Measurements from ENCODE around the gene RCOR1.
A peak's percentile ranks its signal among the peaks of the same experiment; 100 is the strongest.
"Not testable (repeated sequence)": the region's sequence is repeated elsewhere in the genome, so short reads cannot be mapped to it uniquely, and the experiment has no call there.

Gene RCOR1

DNA sequence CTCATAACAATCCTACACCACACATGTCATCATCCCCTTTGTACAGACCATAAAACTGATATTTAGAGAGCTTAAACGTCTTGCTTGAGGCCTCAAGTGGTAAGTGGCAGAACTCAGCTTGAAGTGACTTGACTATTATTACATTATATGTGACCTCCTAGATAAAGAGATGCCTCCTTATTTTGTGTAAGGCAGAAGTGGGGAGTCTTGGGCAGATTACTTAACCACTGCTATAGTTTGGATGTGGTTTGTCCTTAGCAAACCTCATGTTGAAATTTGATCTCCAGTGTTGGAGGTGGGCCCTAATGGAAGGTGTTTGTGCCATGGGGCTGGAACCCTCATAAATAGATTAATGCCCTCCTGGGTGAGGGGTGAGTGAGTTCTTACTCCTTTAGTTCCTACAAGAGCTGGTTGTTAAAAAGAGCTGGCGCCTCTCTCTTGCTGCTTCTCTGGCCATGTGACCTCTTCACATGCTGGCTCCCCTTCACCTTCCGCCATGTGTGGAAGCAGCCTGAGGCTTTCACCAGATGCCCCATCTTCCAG is 37.4 kb downstream of the RCOR1 start:
- no peak for DNase-seq (ENCODE audit: low read depth in 2 of 2)

DNA sequence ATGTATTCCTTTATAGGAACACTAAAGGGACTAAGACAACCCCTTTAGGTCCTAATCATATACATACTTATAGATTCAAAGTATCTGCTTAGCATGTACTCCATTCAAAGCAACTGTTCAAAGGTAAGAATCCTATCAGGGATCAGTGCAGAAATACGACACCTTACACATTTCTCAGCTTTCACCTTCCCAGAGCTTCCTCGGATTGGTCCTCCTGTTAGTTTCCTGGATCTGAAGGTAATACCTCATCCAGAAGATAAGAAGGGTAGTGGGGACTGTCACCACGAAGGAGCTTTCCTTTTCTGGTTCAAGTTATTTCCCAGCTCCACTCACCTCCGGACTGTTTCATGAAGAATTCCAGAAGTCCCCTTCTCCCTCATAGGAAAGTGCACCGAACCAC is 38.0 kb downstream of the RCOR1 start:
- no peak for DNase-seq (ENCODE audit: low read depth in 2 of 2)

DNA sequence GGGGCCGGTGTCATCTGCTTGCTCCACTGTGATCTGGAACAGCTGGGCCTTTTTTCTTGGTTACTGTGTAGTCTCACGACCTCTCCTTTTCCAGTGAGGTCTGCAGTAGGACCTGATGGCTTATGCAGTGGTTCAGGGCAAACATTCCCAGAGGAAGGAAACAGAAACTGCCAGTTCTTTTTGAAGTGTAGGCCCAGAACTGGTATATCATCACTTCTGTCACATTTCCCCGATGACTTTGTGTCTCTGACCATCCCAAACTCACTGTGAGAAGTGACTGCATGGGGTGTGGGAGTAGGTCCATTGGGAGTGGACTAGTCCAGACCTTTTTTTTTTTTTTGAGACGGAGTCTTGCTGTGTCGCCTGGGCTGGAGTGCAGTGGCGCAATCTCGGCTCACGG is 38.4 kb downstream of the RCOR1 start:
- no peak for DNase-seq (ENCODE audit: low read depth in 2 of 2)

DNA sequence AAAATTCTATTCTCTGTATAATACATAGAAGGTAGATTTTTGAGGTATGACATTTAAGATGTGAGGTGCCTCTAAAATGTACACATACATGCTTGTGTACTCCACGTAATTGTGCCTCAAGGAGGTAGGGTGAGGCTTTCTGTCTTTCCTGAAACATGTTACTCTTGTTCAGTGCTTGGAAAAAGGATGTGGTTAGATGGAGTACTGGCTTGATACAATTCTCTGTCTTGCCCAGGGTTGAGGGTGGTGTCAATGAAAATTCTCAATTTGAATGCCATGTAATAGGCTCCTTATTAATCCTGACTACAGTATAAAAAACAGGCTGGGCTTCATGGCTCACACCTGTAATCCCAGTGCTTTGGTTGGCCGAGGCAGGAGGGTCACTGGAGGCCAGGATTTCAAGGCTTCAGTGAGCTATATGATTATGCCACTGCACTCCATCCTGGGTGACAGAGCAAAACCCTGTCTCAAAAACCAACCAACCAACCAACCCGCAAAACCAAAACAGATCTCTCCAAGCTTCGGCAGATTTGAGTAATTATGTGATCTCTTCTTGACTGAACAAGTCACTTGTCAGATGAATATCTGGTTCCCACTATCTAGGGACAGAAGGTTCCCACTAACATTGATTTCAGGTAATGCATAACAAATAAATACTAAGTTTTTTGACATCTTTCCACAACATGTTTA is 41.6 kb downstream of the RCOR1 start:
- no peak for DNase-seq (ENCODE audit: low read depth in 2 of 2)

DNA sequence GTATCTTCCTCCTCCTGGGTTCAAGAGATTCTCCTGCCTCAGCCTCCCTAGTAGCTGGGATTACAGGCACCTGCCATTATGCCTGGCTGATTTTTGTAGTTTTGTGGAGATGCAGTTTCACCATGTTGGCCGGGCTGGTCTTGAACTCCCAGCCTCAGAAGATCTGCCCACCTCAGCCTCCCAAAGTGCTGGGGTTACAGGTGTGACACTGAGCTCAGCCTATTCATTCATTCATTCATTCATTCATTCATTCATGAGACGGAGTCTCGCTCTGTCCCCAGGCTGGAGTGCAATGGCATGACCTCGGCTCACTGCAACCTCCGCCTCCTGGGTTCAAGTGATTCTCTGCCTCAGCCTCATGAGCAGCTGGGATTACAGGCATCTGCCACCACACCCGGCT is 47.2 kb downstream of the RCOR1 start:
- not testable (repeated sequence) for DNase-seq (ENCODE audit: low read depth in 2 of 2)

DNA sequence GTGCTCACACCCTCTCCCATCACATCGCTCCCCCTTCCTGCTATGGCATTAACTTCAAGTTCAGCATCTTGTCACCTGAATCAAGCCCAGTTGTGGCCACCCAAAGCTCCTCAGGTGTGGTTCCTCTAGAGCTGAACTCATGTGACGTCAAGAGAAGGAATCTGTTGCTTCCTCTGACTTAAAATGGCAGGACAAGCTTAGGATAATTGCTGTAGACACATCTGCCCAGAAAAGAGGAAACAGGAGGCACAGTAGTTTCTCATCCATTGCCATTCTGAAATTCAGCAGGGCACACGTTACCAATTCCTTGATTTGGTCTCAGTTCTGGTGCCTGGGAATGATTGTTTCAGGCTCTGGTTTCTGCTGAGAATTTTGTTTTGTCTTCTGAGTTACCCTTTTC is 52.1 kb downstream of the RCOR1 start:
- no peak for DNase-seq (ENCODE audit: low read depth in 2 of 2)

DNA sequence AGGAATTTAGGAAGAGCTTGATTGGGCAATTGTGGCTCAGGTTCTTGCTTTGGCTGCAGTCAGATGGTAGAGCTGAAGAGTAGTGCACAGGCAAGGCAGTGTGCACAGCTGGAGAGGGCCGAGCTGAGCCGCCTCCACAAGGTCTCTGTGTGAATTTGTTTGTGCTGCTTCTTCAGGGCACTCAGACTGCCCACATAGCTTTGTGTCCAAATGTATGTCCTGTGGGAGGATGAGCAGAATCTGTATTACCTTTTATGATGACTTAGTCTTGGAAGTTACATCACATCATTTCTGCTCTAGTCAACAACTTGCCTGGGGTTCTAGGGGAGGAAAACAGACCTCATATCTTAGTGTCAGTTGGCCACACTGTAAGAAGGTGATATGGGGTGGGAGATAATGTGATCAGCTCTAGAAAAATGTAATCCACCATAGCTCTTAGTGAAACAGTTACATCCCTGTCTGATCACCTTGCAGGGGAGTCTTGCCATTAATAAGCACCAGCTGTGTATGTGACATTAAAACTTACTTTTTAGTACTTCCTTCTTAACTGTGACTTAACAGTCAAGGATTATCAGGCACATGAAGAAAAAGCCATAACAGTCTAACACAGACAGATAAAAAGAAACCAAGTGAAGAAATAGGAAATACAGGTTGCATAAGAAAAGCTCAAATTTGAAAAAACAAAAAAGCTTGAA is 53.4 kb downstream of the RCOR1 start:
- DNase-seq (ENCODE audit: low read depth in 2 of 2): no peak

DNA sequence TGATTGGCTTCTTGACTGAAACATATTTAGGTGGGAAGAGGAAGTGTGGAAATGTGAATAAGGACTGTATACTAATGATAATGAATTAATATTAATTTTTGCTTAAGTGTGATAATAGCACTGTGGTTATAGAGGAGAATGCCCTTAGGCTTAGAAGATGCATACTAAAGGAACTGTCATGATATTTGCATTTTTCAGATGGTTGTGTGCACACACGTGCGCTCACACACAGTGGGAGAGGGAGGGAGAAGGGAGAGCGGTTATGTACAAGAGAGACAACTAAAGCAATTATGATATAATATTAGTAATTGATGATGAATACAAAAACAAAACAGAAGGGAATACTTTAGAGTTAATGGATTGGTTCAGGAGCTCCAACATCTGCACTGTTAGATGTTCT is 54.2 kb downstream of the RCOR1 start:
- DNase-seq (ENCODE audit: low read depth in 2 of 2): no peak

DNA sequence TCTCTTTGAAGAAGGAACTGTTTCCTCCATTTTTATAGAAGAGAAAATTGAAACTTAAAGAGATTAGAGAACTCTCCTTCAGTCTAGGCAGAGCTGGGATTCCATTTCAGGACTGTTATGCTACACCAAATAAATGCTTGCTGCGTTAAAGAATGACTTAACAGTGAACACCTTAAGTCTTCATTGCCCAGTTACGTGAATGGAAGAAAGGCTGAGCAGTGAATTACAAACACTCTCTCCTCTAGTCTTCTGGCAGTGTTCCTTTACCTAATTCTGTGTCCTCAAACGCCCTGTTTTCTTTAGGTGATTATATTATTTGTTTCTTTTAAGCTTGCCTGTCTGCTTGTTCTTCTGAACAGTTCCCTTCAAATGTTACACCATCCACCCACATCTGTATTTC is 59.7 kb downstream of the RCOR1 start:
- no peak for DNase-seq (ENCODE audit: low read depth in 2 of 2)

DNA sequence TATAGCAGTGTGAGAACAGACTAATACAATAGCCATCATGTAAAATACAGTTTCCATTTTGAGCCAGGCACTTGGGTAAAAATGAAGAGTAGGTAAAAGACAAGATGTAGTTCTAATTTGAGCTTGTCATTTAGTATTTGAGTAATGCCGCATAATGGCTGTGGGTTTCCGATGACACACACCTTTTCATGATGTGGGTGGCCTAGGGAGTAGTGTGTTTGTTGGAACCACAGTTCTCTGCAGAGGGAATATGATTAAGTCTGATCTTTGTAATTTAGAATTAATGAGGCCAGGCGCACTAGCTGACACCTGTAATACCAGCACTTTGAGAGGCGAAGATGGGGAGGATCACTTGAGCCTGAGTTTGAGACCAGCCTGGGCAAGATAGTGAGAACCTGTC is 61.8 kb downstream of the RCOR1 start:
- no peak for DNase-seq (ENCODE audit: low read depth in 2 of 2)

DNA sequence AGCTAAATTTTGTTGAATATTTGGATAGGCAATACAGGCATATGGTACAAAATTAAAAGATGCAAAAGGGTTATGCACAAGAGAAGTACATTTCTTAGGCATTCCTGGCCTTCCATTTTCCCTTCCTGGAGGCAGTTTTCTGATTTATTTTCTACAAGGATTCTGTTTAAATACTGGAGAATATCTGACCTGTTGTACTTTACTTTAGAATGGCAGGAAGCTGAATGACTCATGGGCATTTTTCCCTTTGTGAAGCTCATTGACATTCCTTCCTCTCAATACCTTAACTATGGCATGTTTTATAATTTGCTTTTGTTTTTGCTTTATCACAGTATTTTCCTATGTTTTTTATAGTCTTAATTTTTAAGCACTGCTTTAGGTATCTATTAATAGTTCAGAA is 62.7 kb downstream of the RCOR1 start:
- peak; percentile 28 to 35 for DNase-seq (ENCODE audit: low read depth in 2 of 2)

DNA sequence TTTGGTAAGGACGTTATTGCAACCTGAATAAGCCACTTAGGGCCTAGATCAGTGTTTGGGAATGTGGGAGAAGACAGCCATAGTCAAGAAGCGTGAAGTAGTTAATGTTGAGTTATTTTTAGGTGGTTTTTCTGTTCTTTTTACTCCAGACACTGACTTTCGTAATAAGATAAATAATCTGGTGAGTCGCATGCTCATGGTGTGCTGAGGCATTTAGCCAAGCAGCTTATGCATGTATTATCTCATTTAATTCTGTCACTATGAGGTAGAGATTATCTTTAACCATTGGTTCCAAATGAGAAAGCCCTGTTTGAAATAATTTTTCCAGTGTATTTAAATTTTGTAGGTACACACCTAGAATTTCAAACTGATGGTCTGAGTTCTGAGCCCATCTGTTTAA is 67.3 kb downstream of the RCOR1 start:
- peak; percentile 34 for DNase-seq (ENCODE audit: low read depth in 2 of 2)

DNA sequence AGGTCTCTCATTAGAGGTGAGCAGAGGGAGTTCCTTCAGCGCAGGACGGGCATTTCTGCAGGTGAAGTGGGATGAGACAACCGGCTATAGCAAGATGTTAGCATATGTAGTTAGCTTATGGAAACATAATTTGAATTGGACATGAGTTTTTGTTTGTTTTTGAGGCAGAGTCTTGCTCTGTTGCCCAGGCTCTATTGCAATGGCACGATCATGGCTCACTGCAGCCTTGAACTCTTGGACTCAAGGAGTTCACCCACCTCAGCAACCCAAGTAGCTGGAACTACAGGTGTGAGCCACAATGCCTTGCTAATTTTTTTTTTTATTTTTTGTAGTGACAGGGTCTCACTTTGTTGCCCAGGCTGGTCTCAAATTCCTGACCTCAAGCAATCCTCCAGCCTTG is 69.2 kb downstream of the RCOR1 start:
- DNase-seq (ENCODE audit: low read depth in 2 of 2): no peak

DNA sequence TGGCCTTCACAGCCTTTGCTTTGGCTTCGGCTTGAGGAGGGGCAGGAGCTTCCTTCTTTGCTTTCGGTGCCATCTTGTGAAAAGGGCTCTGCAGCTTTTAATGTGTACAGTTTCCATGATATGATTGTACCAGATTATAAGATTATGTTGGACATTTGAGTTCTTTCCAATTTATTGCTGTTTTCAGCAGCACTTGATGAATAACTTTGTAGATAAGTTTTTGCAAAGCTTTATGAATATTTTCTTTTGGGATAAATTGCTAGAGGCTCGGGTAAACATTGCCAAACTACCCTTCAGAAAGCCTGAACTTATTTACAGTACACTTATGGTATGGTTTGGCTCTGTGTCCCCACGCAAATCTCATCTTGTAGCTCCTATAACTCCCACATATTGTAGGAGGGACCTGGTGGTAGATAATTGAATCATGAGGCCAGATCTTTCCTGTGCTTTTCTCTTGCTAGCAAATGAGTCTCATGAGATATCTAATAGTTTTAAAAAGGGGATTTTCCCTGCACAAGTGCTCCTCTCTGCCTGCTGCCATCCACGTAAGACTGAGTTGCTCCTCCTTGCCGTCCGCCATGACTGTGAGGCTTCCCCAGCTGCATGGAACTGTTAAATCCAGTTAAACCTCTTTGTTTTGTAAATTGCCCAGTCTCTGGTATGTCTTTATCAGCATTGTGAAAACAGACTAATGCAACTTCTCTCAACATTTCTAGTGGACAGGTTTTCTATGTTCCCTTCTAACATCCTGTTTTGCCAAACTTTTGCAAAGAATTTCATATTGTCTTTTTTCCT is 70.4 kb downstream of the RCOR1 start:
- no peak for DNase-seq (ENCODE audit: low read depth in 2 of 2)

DNA sequence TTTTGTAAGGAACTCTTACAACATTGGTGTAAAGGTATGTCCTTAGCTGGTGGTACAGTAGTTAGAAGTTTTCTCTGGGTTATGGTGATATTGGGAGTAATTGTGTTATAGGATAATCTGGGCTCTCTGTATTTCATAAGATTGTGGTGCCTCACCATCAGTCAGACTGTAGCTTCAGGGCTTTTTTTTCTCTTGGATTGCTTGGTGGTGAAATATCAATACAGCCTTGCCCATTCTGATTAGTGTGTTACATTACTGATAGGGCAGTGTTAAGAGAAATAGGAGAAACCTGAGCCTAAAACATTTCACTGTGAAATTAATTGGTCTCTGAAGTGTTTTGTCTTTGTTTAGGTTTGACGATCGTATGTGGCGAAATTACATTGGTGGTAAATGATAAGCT is 71.0 kb downstream of the RCOR1 start:
- no peak for DNase-seq (ENCODE audit: low read depth in 2 of 2)

DNA sequence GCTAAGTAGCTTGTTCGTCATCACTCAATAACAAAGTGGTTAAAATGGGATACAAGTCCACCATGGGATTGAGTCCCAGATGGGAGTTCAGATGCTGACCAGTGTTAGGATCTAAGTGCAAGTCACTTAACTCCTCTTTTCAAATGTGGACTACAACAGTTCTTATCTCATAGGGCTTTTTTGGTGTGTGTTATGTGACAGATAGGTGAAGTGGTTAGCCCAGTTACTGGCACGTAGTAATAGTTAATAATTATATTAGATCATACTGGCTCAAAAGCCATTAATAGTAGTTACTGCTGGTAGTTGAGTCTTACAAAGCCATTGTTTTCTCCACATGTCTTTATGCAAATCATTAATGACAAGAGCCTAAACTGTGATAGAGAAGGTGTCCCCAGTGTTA is 73.2 kb downstream of the RCOR1 start:
- no peak for DNase-seq (ENCODE audit: low read depth in 2 of 2)

DNA sequence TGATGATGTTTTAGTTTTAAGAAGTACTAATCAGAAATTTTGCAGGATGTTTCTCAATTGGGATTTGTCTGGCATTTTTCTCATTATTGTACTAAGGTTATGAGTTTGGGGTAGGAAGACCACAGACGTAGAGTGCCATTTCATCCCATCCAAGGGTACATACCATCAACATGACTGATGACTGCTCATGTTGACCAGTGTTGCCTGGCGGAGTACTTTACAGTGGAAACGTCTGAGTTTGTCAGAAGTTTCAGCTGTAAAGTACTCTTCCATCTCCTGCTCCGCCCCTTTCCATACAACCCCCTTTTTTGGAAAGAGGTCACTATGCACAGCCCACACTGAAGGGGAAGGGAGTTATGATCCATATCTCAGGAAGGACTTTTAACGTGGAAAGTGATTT is 74.2 kb downstream of the RCOR1 start:
- DNase-seq (ENCODE audit: low read depth in 2 of 2): no peak

DNA sequence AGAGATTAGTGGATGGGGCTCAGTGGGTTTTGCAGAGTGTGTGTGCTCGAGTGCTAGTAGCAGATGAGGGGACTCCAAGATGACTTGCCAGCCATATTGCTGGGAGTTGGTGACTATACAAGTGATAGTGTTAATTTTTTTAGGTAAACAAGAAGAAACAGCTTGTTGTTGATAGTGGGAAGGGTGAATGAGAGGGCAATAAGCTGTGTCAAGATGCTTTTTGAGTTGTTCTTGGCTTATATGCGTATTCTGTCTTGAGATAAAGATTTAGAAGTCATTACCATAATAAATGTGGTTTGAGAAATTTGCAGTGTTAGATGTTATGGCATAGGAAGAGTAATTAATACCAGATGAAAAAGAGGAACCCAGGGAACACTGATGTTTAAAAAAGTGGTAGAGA is 75.3 kb downstream of the RCOR1 start:
- DNase-seq (ENCODE audit: low read depth in 2 of 2): peak; percentile 7

DNA sequence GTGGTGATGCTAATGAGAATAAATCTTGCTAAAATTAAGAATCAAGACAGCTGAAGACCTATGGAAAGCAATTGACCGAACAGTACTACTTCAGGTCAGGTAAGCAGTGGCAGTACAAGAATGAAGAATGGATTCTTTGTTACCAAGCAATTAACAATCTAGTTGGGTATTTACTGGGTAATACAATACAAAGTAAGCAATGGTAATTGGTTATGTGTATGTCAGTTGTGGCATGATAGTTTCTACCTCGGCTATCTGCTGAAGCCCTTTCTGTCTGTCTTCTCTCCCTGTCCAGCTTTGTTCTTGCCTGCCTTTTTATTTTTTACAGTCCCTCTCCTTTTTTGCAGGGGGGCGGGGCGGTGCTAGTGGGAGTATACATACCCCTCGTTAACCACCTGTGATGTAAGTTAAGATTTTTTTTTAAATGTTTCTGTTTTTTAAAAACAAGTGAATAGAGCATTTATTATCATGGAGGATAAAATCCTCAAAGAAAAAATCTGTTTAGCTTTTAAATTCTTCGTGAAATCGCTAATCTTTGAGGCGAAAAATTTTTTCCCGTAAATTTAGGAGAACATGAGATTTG is 75.9 kb downstream of the RCOR1 start:
- DNase-seq (ENCODE audit: low read depth in 2 of 2): no peak

DNA sequence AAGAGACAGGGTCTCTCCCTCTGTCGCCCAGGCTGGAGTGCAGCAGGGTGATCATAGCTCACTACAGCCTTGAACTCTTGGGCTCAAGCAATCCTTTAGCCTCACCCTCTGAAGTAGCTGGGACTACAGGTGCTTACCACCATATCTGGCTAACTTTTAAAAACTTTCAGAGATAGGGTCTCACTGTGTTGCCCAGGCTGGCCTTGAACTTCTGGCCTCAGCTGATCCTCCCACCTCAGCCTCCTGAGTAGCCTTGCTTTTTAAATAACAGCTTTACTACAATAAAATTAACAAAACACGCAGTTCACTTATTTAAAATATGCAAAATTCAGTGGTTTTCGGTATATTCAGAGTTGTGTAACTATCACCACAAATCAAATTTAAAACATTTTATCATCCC is 79.0 kb downstream of the RCOR1 start:
- DNase-seq (ENCODE audit: low read depth in 2 of 2): no peak

DNA sequence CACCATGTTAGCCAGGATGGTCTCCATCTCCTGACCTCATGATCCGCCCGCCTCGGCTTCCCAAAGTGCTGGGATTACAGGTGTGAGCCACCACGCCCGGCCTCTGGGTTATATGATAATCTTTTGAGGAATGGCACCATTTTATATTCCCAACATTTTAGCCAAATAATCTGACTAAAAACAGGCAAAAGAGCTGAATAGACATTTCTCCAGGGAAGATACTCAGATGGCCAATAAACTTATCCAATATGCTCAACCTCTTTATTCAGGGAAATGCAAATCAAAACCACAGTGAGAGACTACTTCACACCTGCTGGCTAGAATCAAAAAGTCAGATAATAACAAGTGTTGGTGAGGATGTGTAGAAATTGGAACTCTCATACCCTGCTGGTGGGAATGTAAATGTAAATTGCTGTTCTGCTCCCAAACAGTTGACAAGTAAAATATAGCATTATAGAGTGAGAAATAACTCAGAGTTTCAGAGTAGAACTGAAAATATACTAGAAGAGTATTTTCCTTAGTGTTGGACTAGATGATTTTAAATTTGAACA is 80.0 kb downstream of the RCOR1 start:
- DNase-seq (ENCODE audit: low read depth in 2 of 2): no peak

DNA sequence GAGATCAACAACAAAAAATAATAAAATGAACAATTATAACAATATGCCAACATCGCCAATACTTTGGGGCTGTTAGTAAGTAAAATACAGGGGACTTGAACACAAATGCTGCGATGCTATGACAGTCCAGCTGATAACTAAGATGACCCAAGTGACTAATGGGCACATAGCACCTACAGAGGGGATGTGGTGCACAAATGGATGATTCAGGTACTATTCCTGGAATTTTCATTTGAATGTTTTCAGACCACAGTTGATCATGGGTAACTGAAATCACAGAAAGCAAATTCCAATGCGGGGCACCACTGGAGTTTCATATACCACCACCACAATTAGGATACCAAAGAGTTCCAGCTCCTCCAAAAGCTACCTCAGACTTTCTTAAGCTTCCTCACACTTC is 82.9 kb downstream of the RCOR1 start:
- DNase-seq (ENCODE audit: low read depth in 2 of 2): no peak
